ENCODE measurements around the gene NME4.

NME4 gene

GRCh38 chr16:444027-444426 is 47.0 kb downstream of the NME4 start:
- H3K27ac ChIP-seq = no peak overlapping the region
- TF ChIP-seq CTCF (IDR thresholded peaks at IDR 0.05) = no peak
- no peaks in the 10 kb centered on the region for H3K9me3 ChIP-seq

GRCh38 chr16:445566-445965 is 48.6 kb downstream of the NME4 start:
- no peak for TF ChIP-seq CTCF (IDR thresholded peaks at IDR 0.05)
- H3K4me3 ChIP-seq (ENCODE audit: low read depth in 1 of 2, low read length in 1 of 2) = no peak overlapping the region
- no peaks in the 10 kb centered on the region for H3K4me1 ChIP-seq (ENCODE audit: control insufficient read depth in 1 of 2, insufficient read depth in 1 of 2, low read depth in 1 of 2, low read length in 1 of 2)
- H3K36me3 ChIP-seq = no peaks in the 10 kb centered on the region
- H3K9me3 ChIP-seq = no peaks in the 10 kb centered on the region
- H3K27ac ChIP-seq = no peak overlapping the region
- H3K27me3 ChIP-seq = no peaks in the 10 kb centered on the region

More at GRCh38 chr16:444027-444426, 47.0 kb downstream of the NME4 start:
- no peak overlapping the region for H3K4me3 ChIP-seq (ENCODE audit: low read depth in 1 of 2, low read length in 1 of 2)
- no peaks in the 10 kb centered on the region for H3K36me3 ChIP-seq
- no peaks in the 10 kb centered on the region for H3K4me1 ChIP-seq (ENCODE audit: control insufficient read depth in 1 of 2, insufficient read depth in 1 of 2, low read depth in 1 of 2, low read length in 1 of 2)
- no peaks in the 10 kb centered on the region for H3K27me3 ChIP-seq

Measured in neutrophil (primary cell).